GM18858 (cell line): Measurements from ENCODE around the gene RNU6-1.

Experiments
- ATAC-seq: cut with Tn5 transposase; IDR thresholded peaks from one replicate; pipeline ENCODE4 v1.9.1; 2021; ENCODE audit not compliant: unreplicated experiment

The RNU6-1 gene

DNA sequence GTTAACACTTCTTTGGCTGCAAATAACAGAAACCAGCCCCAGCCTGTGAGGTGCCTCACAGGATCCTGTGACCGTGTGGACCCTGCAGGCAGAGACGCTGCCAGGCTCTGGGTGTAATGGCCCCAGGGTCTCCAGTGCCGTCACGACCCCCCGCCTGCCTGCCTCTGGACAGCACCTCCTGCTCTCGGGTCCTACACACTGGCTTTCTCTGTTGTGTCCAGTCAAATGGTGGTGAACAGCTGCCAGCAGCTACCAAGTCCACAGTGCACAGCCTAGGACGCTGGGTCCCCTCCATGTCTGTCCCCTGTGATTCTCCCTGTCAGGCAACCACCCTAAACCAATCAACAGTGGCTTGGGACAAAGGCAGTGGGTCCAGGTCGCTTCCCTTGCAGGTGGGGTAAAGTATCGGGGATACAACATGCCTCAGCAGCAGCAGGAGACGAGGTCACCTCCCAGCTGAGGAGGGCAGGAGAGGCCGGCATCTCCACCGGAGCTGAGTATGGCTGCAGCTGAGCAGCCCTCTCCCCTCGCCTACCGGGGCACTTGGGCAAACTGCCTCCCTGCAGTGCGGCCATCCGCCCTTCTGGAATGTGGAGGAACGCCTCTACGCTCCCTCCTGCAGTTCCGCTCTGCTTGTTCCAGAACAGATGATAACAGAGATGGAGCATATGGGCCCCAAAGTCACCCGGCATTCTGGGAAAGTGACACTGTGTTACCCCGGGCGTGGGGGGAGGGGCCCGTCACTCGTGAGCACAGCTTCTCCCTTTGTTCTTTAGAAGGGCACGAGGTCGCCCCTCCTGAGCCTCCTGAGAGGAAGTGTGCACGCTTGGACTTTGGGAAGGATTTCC is 35.6 kb downstream of the RNU6-1 start:
- no peak for ATAC-seq

DNA sequence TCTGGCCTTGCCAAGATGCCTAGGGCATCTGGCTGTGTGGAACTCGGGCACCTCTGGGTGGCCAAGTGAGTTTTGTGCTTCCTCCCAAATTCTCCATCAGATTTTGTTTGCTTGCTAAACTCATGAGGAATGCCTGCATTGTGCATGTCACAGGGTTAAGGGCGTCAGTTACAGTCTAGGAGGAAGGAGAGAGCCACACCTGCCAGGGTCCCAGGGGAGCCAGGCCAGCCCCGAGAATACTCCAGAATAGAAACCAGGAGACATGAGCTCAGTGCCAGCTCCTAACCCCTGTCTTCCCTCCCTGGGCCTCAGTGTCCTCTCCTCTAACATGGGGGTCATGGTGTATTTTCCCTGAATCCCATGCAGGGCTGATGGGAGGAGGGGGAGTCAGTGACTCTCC is 36.5 kb downstream of the RNU6-1 start:
- ATAC-seq, result no peak

DNA sequence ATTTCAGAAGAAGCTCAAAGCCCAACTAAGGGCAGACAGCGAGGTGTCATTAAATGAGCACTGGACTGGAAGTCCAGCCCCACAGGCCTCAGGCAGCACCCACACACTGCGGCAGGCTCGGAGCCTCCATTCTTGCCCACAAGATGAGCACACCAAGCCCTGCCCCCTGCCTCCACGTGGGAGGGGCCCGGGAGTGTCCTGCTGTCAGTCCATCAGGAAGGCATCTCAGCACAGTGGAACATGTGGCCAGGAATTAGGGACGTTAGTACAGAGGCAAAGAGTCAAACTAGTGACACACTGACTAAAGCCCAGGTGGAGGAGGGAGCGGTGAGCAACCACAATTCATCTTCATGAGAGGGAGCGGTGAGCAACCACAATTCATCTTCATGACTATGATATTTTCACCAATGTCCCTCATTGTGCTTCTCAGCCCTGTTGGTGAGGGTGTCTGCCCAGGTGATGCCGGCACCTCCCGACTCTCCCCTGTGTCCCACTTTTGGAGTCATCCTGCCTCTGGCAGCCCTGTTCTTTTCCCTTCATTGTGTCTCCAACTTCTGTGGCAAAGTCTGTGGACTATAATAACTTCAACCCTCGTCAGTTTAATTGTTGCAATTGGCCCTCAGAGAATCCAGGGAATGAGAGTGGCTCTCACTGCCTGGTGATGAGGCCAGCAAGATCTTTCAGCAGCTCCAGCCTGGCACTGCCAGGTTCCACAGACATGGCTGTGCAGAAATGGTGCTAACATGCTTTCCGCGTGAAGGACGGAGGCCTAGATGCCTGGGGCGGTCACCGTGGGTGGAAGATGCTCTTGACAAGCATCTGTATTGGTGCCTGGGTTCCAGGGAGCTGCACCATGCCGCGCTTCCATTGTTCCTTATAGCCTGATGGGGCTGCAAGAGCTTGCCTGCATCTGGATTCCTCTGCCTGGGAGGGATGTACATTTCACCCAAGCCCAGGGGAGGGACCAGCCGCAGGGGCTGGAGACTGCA is 37.6 kb downstream of the RNU6-1 start:
- no peak for ATAC-seq

DNA sequence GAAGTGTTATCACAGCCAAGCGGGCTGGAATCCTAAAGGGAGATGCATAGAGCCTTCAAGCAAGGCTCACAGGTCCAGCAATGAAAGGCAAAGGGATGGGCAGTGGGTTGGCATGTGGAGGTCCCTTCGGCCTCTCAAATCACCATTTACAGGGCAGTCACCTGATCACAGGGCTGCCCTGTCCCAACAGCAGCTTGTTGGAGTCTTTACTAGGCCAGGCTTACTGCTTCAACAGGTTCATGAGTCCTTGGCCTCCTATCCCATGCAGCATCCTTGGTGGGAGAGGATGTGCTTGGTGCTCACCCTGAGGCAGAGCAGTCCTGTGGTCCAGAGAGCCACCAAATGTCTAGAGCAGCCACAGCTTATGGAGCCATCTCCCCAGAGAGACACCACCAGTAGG is 38.7 kb downstream of the RNU6-1 start:
- ATAC-seq, result no peak

DNA sequence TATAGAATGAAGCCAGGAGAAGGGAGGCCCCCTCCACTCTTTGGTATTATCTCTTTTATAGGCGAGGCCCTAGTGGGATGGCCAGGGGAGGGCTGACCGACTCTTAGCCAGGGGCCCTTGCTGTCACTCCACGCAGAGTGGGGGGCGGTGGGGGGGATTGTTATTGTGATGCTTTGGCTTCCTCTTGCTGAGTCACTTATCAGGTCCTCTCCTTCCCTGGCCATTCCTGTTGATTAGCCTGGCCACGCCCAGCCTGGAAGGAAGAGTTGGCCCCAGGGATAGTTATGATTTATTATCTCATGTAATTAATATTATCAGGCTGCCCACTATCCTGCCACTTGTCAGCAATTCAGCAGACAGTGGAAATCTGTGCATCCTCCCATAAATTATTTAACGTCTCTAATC is 40.0 kb downstream of the RNU6-1 start:
- no peak for ATAC-seq

DNA sequence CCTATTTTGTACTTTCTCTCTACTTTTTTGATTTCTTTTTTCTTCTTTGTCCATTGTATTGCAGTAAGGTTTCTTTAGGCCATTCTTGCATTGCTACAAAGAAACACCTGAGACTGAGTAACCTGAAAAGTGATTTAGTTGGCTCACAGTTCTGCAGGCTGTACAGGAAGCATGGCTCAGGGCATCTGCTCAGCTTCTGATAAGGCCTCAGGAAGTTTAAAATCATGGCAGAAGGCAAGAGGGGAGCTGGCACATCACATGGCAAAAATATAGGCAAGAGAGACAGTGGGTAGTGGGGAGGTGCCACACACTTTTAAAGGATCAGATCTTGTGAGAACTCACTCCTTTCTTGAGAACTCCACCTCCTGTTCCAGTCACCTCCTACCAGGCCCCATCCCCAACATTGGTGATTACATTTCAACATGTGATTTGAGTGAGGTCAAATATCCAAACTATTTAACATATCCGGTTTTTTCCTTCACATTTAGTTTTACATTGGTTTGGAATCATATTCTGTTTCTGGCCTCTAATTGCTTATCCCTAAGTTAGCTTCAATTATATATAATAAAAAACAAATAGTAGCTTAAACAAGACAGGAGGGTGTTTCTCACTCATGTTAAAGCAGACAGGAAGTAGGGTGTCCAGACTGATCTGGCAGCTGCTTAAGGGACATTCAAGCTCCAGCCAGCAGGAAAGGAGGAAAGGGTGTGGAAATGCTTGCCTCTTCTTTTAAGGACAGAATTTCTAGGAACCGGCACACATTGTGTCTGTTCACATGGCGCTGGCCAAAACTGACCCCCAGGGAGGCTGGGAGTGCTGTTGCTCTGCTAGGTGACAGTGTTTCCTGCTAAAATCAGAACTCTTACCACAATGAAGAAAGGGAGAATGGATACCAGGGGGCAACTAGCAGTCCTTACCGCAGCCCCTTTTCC is 43.4 kb downstream of the RNU6-1 start:
- no peak for ATAC-seq

DNA sequence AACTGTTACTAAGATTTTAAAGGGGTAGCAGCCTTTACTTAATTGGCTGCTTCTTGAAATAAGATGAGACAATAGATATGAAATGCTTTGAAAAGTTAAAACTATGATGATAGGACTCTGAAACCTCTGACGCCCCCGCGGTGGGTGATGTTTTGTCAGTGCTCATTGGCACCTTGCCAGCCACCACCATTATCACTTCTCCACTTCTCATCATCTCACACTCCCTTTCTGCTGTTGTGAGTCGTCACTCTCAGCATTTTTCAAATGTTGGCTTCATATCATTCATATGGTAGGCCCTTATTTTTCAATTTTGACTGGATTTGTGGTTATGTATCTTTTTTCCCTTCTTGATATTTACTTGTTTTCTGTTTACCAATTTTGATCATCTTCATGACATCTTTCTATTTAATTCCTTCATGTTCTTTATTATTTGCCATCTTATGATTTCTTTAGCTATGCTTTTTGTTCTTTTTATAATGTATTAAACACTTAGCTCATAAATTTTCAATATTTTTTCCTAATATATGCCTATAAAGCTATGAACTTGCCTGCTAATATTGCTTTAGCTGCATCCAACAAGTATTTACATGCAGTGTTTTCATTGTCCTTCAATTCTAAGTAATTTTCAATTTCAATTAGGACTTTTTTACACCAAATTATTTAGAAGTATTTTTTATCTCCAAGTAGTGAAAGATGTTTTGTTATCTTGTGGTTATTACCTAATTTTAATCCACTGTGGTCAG is 44.8 kb downstream of the RNU6-1 start:
- no peak for ATAC-seq

DNA sequence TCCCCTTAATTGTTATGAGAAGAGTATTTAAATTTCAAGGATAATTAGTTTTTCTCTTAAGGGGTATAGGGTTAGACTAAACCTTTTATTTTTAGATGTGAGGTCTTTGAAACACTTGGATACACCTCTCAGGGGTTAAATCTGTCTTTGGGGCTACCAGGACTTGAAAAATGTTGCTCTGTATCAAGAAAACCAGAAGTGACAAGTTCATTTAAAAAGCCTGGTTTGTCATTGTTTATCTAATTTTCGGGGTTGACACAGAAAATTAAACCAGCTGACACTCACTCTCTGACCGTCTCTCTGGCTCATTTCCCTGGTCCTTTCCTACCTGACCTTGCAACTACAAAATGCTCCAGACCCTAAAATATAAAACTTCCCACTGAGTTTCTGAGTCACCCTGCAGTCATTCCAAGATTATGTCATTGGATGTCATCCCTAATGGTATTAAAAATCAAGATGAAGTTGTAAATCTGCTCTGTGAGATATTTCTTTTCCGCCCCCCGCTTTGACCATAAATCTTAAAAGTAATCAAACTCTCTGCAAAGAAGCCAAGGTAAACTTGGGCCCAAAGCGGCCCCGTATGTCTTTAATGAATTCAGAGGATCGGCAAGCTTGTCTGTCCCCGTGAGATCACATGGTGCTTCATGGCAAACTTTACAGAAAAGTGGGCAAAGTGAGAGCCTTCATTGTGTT is 47.4 kb downstream of the RNU6-1 start:
- no peak for ATAC-seq

DNA sequence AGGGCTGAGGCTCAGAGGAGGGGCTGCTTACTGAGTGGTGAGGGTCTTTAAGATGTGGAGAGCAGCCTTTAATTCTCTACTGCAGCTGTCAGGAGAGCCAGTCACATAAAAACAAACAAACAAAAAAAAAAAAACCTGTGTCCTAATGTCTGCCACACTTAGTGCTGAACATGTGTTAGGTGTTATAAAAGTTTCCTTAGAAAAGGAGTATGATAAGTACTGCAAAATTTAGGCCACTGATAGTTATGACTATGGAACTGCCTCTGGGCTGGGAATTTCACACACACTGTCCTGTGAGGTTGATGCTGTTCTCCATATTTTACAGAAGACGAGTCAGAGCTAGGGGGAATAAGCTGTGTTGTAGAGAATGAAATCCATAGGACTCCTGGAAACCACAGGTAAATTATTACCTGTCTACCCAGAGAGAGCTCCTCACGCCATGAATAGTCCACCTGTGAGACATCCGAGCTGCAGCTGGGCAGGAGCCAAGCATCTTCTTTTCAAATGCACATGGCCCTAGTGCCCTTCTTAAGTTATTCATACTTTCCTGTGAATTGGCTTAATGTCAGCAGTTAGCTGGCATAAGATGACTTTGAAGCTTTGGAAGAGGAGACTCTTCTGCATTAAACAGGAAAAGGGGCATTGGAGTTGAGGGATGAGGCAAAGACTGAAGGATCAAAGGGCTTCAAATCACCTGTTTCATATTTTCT is 49.1 kb downstream of the RNU6-1 start:
- no peak for ATAC-seq
